Hepatocyte (in vitro differentiated cells): ENCODE measurements around the gene TYW3.

ENCODE experiments used
- EZH2 ChIP-seq: fragments of 200-600 bp; sonication (generic); IDR thresholded peaks from 2 replicates; pipeline ENCODE4 v1.6.1; 2016; ENCODE audit warnings: antibody characterized with exemption, mild to moderate bottlenecking, borderline replicate concordance
- EZH2phosphoT487 ChIP-seq: fragments of 200-600 bp; sonication (generic); IDR thresholded peaks from one replicate; pipeline ENCODE4 v1.6.1; 2018; ENCODE audit warnings: antibody characterized with exemption, mild to moderate bottlenecking, low read depth, moderate library complexity; ENCODE audit not compliant: unreplicated experiment, severe bottlenecking
- TF ChIP-seq, protein P1 (sequence below): fragments of 200-600 bp; sonication (generic); IDR thresholded peaks from 2 replicates; pipeline ENCODE4 v1.5.1; 2016; ENCODE audit warnings: antibody characterized with exemption, mild to moderate bottlenecking; ENCODE audit not compliant: poor library complexity

DNA sequence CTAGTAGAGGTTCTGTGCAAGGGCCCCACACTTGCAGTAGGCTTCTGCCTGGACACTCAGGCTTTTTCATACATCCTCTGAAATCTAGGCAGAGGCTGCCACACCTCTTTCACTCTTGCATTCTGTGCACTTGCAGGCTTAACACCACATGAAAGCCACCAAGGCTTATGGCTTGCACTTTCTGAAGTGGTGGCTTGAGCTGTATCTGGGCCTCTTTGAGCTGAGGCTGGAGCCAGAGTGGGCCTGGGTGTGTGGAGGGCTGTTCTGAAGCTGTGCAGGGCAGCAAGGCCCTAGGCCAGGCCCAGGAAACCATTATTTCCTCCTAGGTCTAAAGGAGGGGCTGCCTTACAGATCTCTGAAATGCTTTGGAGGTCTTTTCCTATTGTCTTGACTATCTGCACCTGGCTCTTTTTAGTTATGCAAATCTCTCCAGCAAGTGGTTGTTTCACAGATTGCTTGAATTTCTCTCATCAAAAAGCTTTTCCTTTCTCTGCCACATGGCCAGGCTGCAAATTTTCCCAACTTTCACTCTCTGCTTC is 66.2 kb downstream of the TYW3 start:
- TF ChIP-seq, protein P1, sequence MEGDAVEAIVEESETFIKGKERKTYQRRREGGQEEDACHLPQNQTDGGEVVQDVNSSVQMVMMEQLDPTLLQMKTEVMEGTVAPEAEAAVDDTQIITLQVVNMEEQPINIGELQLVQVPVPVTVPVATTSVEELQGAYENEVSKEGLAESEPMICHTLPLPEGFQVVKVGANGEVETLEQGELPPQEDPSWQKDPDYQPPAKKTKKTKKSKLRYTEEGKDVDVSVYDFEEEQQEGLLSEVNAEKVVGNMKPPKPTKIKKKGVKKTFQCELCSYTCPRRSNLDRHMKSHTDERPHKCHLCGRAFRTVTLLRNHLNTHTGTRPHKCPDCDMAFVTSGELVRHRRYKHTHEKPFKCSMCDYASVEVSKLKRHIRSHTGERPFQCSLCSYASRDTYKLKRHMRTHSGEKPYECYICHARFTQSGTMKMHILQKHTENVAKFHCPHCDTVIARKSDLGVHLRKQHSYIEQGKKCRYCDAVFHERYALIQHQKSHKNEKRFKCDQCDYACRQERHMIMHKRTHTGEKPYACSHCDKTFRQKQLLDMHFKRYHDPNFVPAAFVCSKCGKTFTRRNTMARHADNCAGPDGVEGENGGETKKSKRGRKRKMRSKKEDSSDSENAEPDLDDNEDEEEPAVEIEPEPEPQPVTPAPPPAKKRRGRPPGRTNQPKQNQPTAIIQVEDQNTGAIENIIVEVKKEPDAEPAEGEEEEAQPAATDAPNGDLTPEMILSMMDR, result no peak
- TF ChIP-seq EZH2, result no peak
- no peak for TF ChIP-seq EZH2phosphoT487
